ENCODE measurements around the gene CPM.
"Not testable (repeated sequence)": the region's sequence is repeated elsewhere in the genome, so short reads cannot be mapped to it uniquely, and the experiment has no call there.

The CPM gene

GRCh38 chr12:68807274-68807575 lies 125.7 kb downstream of the CPM start:
- not testable (repeated sequence) for DNase-seq (ENCODE audit: low read depth in 3 of 3)

GRCh38 chr12:68806488-68807237 lies 126.3 kb downstream of the CPM start:
- no peak for DNase-seq (ENCODE audit: low read depth in 3 of 3)

GRCh38 chr12:68805592-68806120 lies 127.3 kb downstream of the CPM start:
- no peak for DNase-seq (ENCODE audit: low read depth in 3 of 3)

GRCh38 chr12:68804657-68805591 lies 128.0 kb downstream of the CPM start:
- no peak for DNase-seq (ENCODE audit: low read depth in 3 of 3)

- no peak for DNase-seq (ENCODE audit: low read depth in 3 of 3)
Measured at GRCh38 chr12:68803948-68804656, 128.9 kb downstream of the CPM start.

- DNase-seq (ENCODE audit: low read depth in 3 of 3): not testable (repeated sequence)
Measured at GRCh38 chr12:68802911-68803651, 129.9 kb downstream of the CPM start.

- not testable (repeated sequence) for DNase-seq (ENCODE audit: low read depth in 3 of 3)
Measured at GRCh38 chr12:68802372-68802745, 130.6 kb downstream of the CPM start.
